ENCODE results near the gene MAP7D2. TPM values are rescaled to one million over a fixed set of nuclear protein-coding genes. Genes with fewer than 3 reads are reported as not detected.
A peak's percentile ranks its signal among the peaks of the same experiment; 100 is the strongest.

Gene MAP7D2
- total RNA-seq, 1 experiment from 2014 or later, result 0.15 TPM

GRCh38 chrX:20143111-20143510, 26.4 kb upstream of the MAP7D2 start (continued):
- TF ChIP-seq, protein P1, sequence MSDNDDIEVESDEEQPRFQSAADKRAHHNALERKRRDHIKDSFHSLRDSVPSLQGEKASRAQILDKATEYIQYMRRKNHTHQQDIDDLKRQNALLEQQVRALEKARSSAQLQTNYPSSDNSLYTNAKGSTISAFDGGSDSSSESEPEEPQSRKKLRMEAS (IDR thresholded peaks at IDR 0.05), result no peak
- TF ChIP-seq SRF (IDR thresholded peaks at IDR 0.05; ENCODE audit: low read depth) (no peak), JUND (IDR thresholded peaks at IDR 0.05) (no peak), EZH2 (IDR thresholded peaks at IDR 0.05) (no peak), ZNF274 (IDR thresholded peaks at IDR 0.05; ENCODE audit: low read depth, low read length) (no peak), ELF1 (IDR thresholded peaks at IDR 0.05; ENCODE audit: borderline replicate concordance, low read depth) (no peak), EZH2phosphoT487 (IDR thresholded peaks at IDR 0.05; ENCODE audit: borderline replicate concordance) (no peak), POLR2AphosphoS5 (IDR thresholded peaks at IDR 0.05; ENCODE audit: low read depth, low read length) (no peak), RAD21 (IDR thresholded peaks at IDR 0.05; ENCODE audit: low read depth) (no peak), TCF7L2 (IDR thresholded peaks at IDR 0.05; ENCODE audit: borderline replicate concordance, extremely low read depth, insufficient read depth, insufficient read length) (no peak), POLR2A (IDR thresholded peaks at IDR 0.05; ENCODE audit: borderline replicate concordance, extremely low read depth, insufficient read depth, insufficient read length) (no peak)
- TF ChIP-seq, protein P2, sequence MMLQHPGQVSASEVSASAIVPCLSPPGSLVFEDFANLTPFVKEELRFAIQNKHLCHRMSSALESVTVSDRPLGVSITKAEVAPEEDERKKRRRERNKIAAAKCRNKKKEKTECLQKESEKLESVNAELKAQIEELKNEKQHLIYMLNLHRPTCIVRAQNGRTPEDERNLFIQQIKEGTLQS (IDR thresholded peaks at IDR 0.05), result no peak

- H2AFZ ChIP-seq (ENCODE audit: low read depth, low read length, poor library complexity, severe bottlenecking), result no peak within 1 kb of the TSS
- H3K9me3 ChIP-seq (ENCODE audit: control insufficient read depth in 1 of 2, insufficient read depth in 1 of 2, low read depth in 1 of 2, low read length in 2 of 2), result no peaks in the 10 kb centered on the region
- peak; percentile 92 for DNase-seq (ENCODE audit: low read depth, low spot score)
- peaks cover 46% of the 10 kb centered on the region for H3K79me2 ChIP-seq (ENCODE audit: insufficient read depth, low read length)
- intact Hi-C loops (cut with micrococcal nuclease), result no loop called here
- H4K20me1 ChIP-seq (ENCODE audit: insufficient read depth), result peaks cover 12% of the 10 kb centered on the region; the same call in 1 of the 2 replicates
- no peaks in the 10 kb centered on the region for H3K9me2 ChIP-seq (ENCODE audit: insufficient read depth)
- peaks cover 0 to 26% of the 10 kb centered on the region in 2 experiments for H3K36me3 ChIP-seq (ENCODE audit: control insufficient read depth in 1 of 2, insufficient read depth in 2 of 2, low read length in 2 of 2)
- peak within 1 kb of the TSS; percentile 81 for H3K4me2 ChIP-seq (ENCODE audit: low read length)
- POLR2A ChIA-PET, result no interaction called here
- BruUV-seq (replicated peaks), result no TSS peak
- H3K27ac ChIP-seq (ENCODE audit: low read depth, low read length), result peak within 1 kb of the TSS; percentile 58
- H3K9ac ChIP-seq (ENCODE audit: low read length), result peak within 1 kb of the TSS; percentile 93
- RAD21 ChIA-PET (ENCODE audit: low non-redundant PET in 1 of 2, low total read pairs in 2 of 2, uncharacterized antibody in 2 of 2, unreplicated experiment in 2 of 2), result interaction anchor here in 1 of 2 experiments (0.5 kb wide), 1 partner anchor 236 kb away, joined by 3 read pairs; no protein-coding TSS in a partner anchor
- ATAC-seq, result peak; percentile 99
- H3K4me1 ChIP-seq (ENCODE audit: control insufficient read depth in 1 of 2, insufficient read depth in 2 of 2, low read length in 2 of 2), result peaks cover 5 to 14% of the 10 kb centered on the region in 2 experiments; a peak in 3 of 4 replicates
- no peaks in the 10 kb centered on the region for H3K27me3 ChIP-seq (ENCODE audit: insufficient read depth, low read length)
- CTCF ChIA-PET, result no interaction called here
- H3K4me3 ChIP-seq (replicated peaks in 1 of 2; ENCODE audit: low read depth in 1 of 2, low read length in 2 of 2), result peak within 1 kb of the TSS; percentile 78 to 86
- TF ChIP-seq CBX3 (IDR thresholded peaks at IDR 0.05; ENCODE audit: low read depth) (no peak), EGR1 (IDR thresholded peaks at IDR 0.05; ENCODE audit: low read depth) (no peak), REST (IDR thresholded peaks at IDR 0.05; ENCODE audit: low read depth) (no peak), POLR2AphosphoS5 (IDR thresholded peaks at IDR 0.05; ENCODE audit: low read depth, low read length) (peak; percentile 67), SIN3A (IDR thresholded peaks at IDR 0.05; ENCODE audit: low read depth) (no peak; the same call in 1 of the 2 replicates), RAD21 (IDR thresholded peaks at IDR 0.05; ENCODE audit: low read depth) (no peak), TCF7L2 (IDR thresholded peaks at IDR 0.05; ENCODE audit: borderline replicate concordance, extremely low read depth, insufficient read depth, insufficient read length) (peak; percentile 69), EZH2phosphoT487 (IDR thresholded peaks at IDR 0.05; ENCODE audit: borderline replicate concordance) (no peak), FOSL1 (IDR thresholded peaks at IDR 0.05; ENCODE audit: low read depth) (no peak), CEBPB (IDR thresholded peaks at IDR 0.05; ENCODE audit: low read depth) (no peak), CTCF (IDR thresholded peaks at IDR 0.05 in 2 of 3, conservative IDR thresholded peaks at IDR 0.05 in 1 of 3; ENCODE audit: borderline replicate concordance in 1 of 3, insufficient read depth in 1 of 3, low read depth in 2 of 3, low read length in 2 of 3) (no peak)
These were observed 24.8 kb upstream of the MAP7D2 start, which contains the start of gene EIF1AX for GRCh38 chrX:20141281-20142220. Gene EIF1AX (minus strand): TSS chrX:20141838. CDS start chrX:20141640, 198 bp downstream.

Measured in HCT116 (cell line).